ENCODE data around the gene HTR4.

GRCh38 chr5:148465381-148466235 is 188.7 kb downstream of the HTR4 start:
- no peak for TF ChIP-seq CTCF (IDR thresholded peaks at IDR 0.05)
- TF ChIP-seq POLR2A (IDR thresholded peaks at IDR 0.05), result no peak

Data from body of pancreas (tissue), 4 donors.